Measurements from ENCODE around the gene RAI1.

DNA sequence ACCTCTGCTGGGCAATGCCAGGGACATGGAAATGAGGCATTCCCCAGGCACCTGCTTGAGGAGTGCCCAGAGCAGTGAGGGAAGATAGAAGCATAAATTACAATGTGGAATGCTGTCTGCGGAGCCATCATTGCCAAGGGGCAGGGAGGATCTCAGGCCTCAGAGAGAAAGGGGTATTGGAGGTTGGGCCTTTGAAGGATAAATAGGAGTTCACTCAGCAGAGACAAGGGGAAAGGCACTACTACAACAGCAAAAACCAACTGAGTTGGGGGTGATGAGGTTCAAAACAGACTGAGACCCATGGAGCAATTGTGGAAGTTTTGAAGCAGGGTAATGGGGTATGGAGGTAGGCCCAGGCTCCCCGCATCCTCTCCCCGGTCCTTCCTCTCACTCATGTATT, 122.7 kb downstream of the RAI1 start:
- TF ChIP-seq, protein P1, sequence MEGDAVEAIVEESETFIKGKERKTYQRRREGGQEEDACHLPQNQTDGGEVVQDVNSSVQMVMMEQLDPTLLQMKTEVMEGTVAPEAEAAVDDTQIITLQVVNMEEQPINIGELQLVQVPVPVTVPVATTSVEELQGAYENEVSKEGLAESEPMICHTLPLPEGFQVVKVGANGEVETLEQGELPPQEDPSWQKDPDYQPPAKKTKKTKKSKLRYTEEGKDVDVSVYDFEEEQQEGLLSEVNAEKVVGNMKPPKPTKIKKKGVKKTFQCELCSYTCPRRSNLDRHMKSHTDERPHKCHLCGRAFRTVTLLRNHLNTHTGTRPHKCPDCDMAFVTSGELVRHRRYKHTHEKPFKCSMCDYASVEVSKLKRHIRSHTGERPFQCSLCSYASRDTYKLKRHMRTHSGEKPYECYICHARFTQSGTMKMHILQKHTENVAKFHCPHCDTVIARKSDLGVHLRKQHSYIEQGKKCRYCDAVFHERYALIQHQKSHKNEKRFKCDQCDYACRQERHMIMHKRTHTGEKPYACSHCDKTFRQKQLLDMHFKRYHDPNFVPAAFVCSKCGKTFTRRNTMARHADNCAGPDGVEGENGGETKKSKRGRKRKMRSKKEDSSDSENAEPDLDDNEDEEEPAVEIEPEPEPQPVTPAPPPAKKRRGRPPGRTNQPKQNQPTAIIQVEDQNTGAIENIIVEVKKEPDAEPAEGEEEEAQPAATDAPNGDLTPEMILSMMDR (IDR thresholded peaks at IDR 0.05; ENCODE audit: insufficient read depth, low read depth, low read length) = no peak
- no peak for TF ChIP-seq EZH2 (IDR thresholded peaks at IDR 0.05; ENCODE audit: insufficient read depth, low read length)
